Astrocyte (in vitro differentiated cells and primary cell): Measurements from ENCODE around the gene STAT3. TPM values are rescaled to one million over a fixed set of nuclear protein-coding genes. Genes with fewer than 3 reads are reported as not detected.

Experiments
- DNase-seq: peaks from one replicate; pipeline ENCODE4 v3.0.0-alpha.2; 2010; ENCODE audit warnings: low read depth
- FAIRE-seq: peaks from 2 replicates; lab custom pipeline; 2011; peaks lifted over from hg19 to GRCh38; lab: Jason Lieb, UNC
- H2AFZ ChIP-seq: 2 replicates; pipeline ENCODE4 v1.6.0; 2012; ENCODE audit warnings: low read depth, low read length, inconsistent platforms
- H3K27ac ChIP-seq: 2 replicates; pipeline ENCODE4 v1.5.1; 2011; ENCODE audit warnings: low read depth, low read length, inconsistent platforms
- H3K27me3 ChIP-seq: 2 replicates; pipeline ENCODE4 v1.6.0; 2011; ENCODE audit warnings: low read length, inconsistent platforms; ENCODE audit not compliant: insufficient read depth
- H3K36me3 ChIP-seq: 2 replicates; pipeline ENCODE4 v1.5.1; 2011; ENCODE audit warnings: low read length, inconsistent platforms; ENCODE audit not compliant: insufficient read depth
- H3K4me1 ChIP-seq: 2 replicates; pipeline ENCODE4 v1.5.1; 2011; ENCODE audit warnings: low read length, inconsistent platforms; ENCODE audit not compliant: insufficient read depth
- H3K4me2 ChIP-seq: 2 replicates; pipeline ENCODE4 v1.6.0; 2012; ENCODE audit warnings: low read length, inconsistent platforms
- H3K4me3 ChIP-seq: 2 replicates; pipeline ENCODE4 v1.5.1; 2011; ENCODE audit warnings: low read depth, mild to moderate bottlenecking, low read length, inconsistent platforms; ENCODE audit not compliant: insufficient read depth
- H3K79me2 ChIP-seq: 2 replicates; pipeline ENCODE4 v1.6.0; 2012; ENCODE audit warnings: mild to moderate bottlenecking, low read length, inconsistent platforms; ENCODE audit not compliant: insufficient read depth
- H3K9ac ChIP-seq: 2 replicates; pipeline ENCODE4 v1.6.0; 2012; ENCODE audit warnings: mild to moderate bottlenecking, low read length, inconsistent platforms
- H3K9me3 ChIP-seq: 2 replicates; pipeline ENCODE4 v1.5.1; 2012; ENCODE audit warnings: low read depth, mild to moderate bottlenecking, low read length, inconsistent platforms; ENCODE audit not compliant: insufficient read depth
- H4K20me1 ChIP-seq: 2 replicates; pipeline ENCODE4 v1.6.0; 2012; ENCODE audit warnings: low read length, inconsistent platforms; ENCODE audit not compliant: insufficient read depth
- H3K27ac Mint-ChIP-seq: one replicate; pipeline ENCODE4 v1.8.0; 2021; ENCODE audit warnings: mild to moderate bottlenecking, mixed read lengths; ENCODE audit not compliant: unreplicated experiment
- H3K27me3 Mint-ChIP-seq: one replicate; pipeline ENCODE4 v1.8.0; 2021; ENCODE audit warnings: low read depth, mixed read lengths; ENCODE audit not compliant: unreplicated experiment
- H3K36me3 Mint-ChIP-seq: one replicate; pipeline ENCODE4 v1.8.0; 2021; ENCODE audit warnings: low read depth, mixed read lengths; ENCODE audit not compliant: unreplicated experiment
- H3K4me1 Mint-ChIP-seq: one replicate; pipeline ENCODE4 v1.8.0; 2021; ENCODE audit warnings: low read depth, mixed read lengths; ENCODE audit not compliant: unreplicated experiment
- H3K4me3 Mint-ChIP-seq: one replicate; pipeline ENCODE4 v1.8.0; 2021; ENCODE audit warnings: mild to moderate bottlenecking, moderate library complexity, mixed read lengths; ENCODE audit not compliant: unreplicated experiment
- H3K9me3 Mint-ChIP-seq: one replicate; pipeline ENCODE4 v1.8.0; 2021; ENCODE audit warnings: mild to moderate bottlenecking, mixed read lengths; ENCODE audit not compliant: unreplicated experiment
- CTCF ChIP-seq: IDR thresholded peaks from 2 replicates; pipeline ENCODE4 v1.5.1; 2011; ENCODE audit warnings: low read depth, mild to moderate bottlenecking, inconsistent platforms, low read length, moderate library complexity; ENCODE audit not compliant: insufficient read depth
- EZH2 ChIP-seq: IDR thresholded peaks from 2 replicates; pipeline ENCODE4 v1.6.1; 2012; ENCODE audit warnings: mild to moderate bottlenecking, low read length, inconsistent platforms; ENCODE audit not compliant: insufficient read depth
- total RNA-seq: library from RNA; stranded (reverse); gene quantifications from 2 replicates; pipeline ENCODE4 v1.2.1, GENCODE V29; 2021

The STAT3 gene
- total RNA-seq, 1 donor from 2014 or later, result 145 TPM

- no peaks in the 10 kb centered on the region for H3K9me3 Mint-ChIP-seq
- Histone ChIP-seq H2AFZ (no peak overlapping the region), H3K9me3 (no peaks in the 10 kb centered on the region), H4K20me1 (no peaks in the 10 kb centered on the region), H3K27ac (no peak overlapping the region), H3K4me3 (no peak overlapping the region), H3K4me2 (no peak overlapping the region), H3K27me3 (no peaks in the 10 kb centered on the region), H3K4me1 (no peaks in the 10 kb centered on the region), H3K79me2 (no peaks in the 10 kb centered on the region), H3K9ac (no peak overlapping the region), H3K36me3 (no peaks in the 10 kb centered on the region)
- peaks cover 10% of the 10 kb centered on the region for H3K4me1 Mint-ChIP-seq
- peaks cover under 1% of the 10 kb centered on the region for H3K36me3 Mint-ChIP-seq
- no peak overlapping the region for H3K27ac Mint-ChIP-seq
- DNase-seq (no peak), FAIRE-seq (no peak)
- no peak for TF ChIP-seq EZH2
- no peak for TF ChIP-seq CTCF
- peak overlapping the region; percentile 69 for H3K4me3 Mint-ChIP-seq
- H3K27me3 Mint-ChIP-seq, result peaks cover 44% of the 10 kb centered on the region
These were observed 101.6 kb downstream of the STAT3 start for GRCh38 chr17:42286411-42287221.

GRCh38 chr17:42285346-42286050 is 102.7 kb downstream of the STAT3 start:
- H3K27me3 ChIP-seq, result no peaks in the 10 kb centered on the region
- H2AFZ ChIP-seq, result no peak overlapping the region
- no peak overlapping the region for H3K9ac ChIP-seq
- H3K4me1 ChIP-seq, result no peaks in the 10 kb centered on the region
- no peak overlapping the region for H3K4me2 ChIP-seq
- no peaks in the 10 kb centered on the region for H3K36me3 ChIP-seq
- no peak for TF ChIP-seq CTCF
- TF ChIP-seq EZH2, result no peak
- H3K79me2 ChIP-seq, result no peaks in the 10 kb centered on the region
- no peak for FAIRE-seq
- no peaks in the 10 kb centered on the region for H3K36me3 Mint-ChIP-seq
- peaks cover 45% of the 10 kb centered on the region for H3K27me3 Mint-ChIP-seq
- no peaks in the 10 kb centered on the region for H3K9me3 Mint-ChIP-seq
- peaks cover 10% of the 10 kb centered on the region for H3K4me1 Mint-ChIP-seq
- DNase-seq, result no peak
- no peak overlapping the region for H3K4me3 Mint-ChIP-seq
- H3K4me3 ChIP-seq, result no peak overlapping the region
- no peaks in the 10 kb centered on the region for H4K20me1 ChIP-seq
- no peak overlapping the region for H3K27ac ChIP-seq
- H3K27ac Mint-ChIP-seq, result no peak overlapping the region
- no peaks in the 10 kb centered on the region for H3K9me3 ChIP-seq

- no peak overlapping the region for H3K9ac ChIP-seq
- no peaks in the 10 kb centered on the region for H3K36me3 ChIP-seq
- H3K4me1 ChIP-seq, result no peaks in the 10 kb centered on the region
- no peaks in the 10 kb centered on the region for H3K79me2 ChIP-seq
- TF ChIP-seq EZH2 (no peak), CTCF (no peak)
- no peaks in the 10 kb centered on the region for H3K9me3 Mint-ChIP-seq
- H3K4me3 ChIP-seq, result no peak overlapping the region
- H4K20me1 ChIP-seq, result no peaks in the 10 kb centered on the region
- H3K36me3 Mint-ChIP-seq, result no peaks in the 10 kb centered on the region
- H3K27ac Mint-ChIP-seq, result no peak overlapping the region
- H3K27me3 ChIP-seq, result no peaks in the 10 kb centered on the region
- H3K4me3 Mint-ChIP-seq, result no peak overlapping the region
- peaks cover 42% of the 10 kb centered on the region for H3K27me3 Mint-ChIP-seq
- H3K4me2 ChIP-seq, result no peak overlapping the region
- FAIRE-seq, result no peak
- peaks cover 10% of the 10 kb centered on the region for H3K4me1 Mint-ChIP-seq
- DNase-seq, result no peak
- H2AFZ ChIP-seq, result no peak overlapping the region
- H3K9me3 ChIP-seq, result no peaks in the 10 kb centered on the region
- H3K27ac ChIP-seq, result no peak overlapping the region
These were observed 103.7 kb downstream of the STAT3 start for GRCh38 chr17:42284566-42284965.
